Measurements from ENCODE around the gene SUSD4.

Gene SUSD4

DNA sequence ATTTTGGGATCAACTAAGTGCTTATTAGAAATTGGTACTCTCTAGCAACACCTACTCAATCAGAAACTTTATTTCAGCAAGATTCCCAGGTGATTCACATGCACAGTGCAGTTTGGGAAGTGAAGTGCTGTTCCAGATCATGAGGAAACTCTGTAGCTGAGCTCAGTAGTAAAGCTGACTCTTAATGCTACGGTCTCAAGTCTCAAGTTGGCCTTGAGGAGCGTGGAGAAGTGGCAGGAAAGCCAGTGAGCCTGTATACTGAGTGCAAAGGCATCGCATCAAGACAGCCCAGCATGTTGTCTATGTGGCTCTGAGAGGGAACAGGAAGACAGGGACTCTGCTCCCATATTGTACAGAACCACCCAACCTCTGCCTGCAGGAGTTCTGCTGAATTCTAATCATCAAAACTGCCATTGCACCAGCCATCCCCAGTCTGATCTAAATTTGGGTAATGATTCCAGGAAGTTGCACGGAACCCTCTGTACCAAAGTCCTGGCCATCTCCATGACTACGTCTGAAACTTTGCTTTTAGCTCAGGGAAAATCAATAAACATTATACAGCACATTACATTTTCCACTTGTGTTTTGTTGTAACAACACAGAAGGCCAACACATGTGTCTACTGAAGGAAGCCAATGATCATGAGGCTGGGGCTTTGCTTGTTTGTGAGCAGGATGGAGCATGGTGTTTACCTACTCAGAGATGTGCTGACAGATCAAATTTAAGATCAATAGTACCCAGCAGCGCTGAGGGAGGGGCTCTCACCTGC is 115.8 kb downstream of the SUSD4 start:
- DNase-seq: no peak

DNA sequence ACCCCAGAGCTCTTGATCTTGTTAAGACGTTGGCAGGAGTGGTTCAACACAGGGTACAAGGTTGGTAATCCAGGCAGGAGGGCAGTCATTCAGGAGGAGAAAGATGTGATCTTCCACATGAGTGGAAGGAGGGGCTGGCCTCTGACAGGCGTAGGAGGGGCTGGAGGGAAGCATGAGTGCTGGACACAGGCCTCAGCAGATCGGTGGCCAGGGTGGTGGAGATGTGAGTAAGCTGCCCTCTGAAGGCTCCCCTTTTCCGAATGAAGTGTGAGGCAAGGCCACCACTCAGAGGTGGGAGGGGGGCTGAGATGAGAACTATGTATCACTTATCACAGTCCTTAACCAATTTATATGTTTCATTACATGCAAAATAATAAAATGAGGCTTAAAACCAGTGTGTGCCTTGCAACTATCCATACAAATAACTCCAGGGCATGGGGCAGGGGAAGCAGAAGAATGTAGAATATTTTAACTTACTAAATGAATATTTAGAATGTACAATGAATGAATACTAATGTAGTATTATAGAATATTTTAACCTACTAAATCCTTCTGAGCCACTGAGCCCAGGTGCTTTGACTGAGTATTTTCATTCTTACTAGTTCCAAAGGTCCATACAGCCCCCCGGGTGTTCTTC is 117.4 kb downstream of the SUSD4 start:
- DNase-seq: no peak

DNA sequence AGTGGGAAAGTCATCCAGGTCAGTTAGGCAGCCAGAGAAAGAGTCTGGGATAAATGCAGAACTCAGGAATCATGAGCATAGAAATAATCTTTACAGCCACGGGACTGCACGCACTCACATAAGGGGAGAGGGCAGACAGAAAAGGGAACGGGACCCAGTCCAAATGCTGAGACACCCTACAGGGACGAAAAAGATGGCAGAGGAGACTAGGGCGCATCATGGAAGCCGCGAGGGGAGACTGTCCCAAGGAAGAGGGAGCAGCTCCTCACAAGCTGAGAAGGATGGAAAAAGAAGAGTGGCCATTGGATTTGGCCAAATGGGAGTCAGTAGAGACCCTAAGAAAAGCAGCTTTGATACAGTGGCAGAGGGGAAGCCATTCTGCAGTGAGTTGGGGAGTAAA is 118.0 kb downstream of the SUSD4 start:
- DNase-seq: no peak

DNA sequence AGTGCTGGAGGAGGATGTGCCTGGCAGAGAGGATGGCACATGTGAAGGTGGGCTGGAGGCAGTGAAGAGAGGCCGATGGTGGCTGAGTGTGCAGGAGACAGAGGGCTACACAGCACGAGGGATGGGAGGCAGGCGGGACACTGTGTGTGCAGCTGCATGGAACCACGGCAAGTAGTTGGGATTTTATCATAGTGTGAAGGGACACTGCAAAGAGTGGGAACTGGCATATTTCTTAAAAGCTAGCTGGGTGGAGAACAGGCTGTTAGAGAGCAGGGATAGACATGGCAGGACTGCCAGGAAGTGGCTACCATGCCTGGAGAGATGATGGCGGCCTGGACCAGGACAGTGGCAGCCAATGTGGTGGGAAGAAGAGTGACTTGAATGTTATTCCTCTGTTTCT is 118.6 kb downstream of the SUSD4 start:
- DNase-seq: no peak

DNA sequence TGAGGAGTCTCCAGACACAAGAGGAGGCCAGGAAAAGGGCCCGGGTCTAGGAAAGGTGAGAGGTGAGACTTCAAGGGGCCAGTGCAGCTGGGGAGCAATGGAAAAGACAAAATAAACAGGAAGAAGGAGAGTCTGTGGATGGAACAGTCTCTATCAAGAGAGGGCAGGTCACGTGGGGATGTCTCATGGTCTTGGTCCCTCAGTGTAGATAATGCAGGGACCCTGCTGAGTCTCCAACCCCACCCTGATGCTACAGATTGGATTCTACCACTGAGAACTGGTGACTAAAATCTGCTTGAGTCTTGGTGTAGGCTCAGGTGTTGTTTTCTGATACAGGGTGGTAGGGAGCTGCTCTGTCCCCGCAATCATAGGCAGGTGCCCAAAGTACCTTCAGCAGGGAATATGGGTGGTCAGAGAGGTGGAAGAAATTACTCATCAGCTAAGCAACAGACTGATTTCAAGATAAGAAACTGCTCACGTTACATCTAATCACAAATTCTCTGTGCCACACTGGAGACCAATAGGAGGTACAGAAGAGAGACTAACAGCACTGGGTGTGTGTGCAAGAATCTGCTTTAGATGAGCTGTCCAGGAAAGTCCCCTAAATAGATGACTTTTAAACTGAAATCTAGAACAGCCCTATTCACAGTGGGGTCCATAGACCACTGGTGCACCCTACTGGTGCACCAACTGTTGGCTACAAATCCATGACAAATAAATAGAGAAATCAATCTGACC is 119.4 kb downstream of the SUSD4 start:
- no peak for DNase-seq

DNA sequence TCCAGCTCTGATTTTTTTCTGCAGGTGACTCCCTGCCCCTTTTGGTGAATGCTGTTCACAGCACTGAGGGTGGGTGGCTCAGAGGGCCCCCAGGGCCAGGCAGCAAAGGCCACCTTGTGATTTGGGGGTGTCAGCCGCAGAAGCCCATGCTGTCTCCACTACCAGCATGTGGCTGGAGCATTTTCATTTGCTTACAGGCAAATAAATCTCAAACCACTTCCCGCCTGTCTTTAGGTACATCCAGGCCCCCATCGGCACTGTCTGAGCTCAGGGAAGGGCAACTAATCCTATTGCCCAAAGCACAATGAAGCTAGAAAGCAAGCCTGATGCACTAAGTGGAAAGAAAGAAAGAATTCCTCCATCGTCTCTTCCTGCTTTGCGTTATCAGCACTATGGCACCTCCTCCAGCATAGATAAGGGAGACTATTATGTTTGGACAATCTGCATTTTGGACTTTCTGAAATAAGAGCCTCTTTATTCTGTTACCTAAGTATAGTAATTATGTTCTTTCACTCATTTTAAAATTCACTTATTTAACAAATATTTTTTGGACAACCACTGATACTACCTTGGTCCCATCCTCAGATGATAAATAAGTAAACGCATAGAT is 120.4 kb downstream of the SUSD4 start:
- no peak for DNase-seq

DNA sequence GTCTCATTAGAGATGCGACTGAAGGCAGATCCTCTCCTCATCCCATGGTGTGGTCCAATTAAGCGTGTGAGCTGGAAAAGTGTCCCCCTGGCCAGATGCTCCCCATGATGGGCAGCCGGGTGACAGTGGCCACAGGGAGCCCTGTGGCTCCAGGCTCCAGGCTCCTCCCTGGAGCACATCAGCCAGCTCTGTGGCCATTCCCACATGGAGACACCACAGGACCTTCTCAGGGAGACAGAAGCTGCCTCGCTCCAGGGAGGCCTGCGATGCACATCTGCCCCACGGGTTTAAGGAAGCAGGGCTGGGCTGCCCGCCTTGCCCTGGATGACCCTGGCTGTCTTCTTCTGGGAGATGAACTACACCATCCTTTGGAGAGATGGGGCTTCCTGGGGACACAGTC is 121.0 kb downstream of the SUSD4 start:
- no peak for DNase-seq

DNA sequence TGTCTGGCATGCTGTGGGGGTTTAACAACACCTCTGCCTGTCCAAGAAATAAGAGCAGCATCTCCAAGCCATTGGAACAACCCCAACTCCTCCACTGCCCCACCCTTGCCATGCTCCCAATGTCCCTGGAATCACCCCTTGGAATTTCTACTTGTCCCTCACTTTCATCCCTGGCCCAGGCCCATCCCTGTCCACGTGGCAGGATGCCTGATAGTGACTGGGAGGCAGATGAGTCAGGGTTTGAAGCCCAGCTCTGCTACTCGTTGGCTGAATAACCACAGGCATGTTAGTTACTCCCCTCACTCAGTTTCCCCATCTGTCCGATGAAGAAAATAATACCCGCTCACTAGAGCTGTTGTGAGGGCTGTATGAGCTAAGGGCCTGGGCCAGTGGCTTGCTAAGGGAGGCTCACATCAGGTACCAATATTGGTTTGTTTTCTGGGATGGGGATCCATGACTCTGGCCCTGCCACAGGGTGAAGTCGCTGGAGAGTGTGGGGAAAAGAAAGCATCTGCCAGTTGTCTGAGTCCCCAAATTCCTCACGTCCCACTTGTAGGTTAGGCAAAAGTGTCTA is 121.5 kb downstream of the SUSD4 start:
- DNase-seq: no peak

DNA sequence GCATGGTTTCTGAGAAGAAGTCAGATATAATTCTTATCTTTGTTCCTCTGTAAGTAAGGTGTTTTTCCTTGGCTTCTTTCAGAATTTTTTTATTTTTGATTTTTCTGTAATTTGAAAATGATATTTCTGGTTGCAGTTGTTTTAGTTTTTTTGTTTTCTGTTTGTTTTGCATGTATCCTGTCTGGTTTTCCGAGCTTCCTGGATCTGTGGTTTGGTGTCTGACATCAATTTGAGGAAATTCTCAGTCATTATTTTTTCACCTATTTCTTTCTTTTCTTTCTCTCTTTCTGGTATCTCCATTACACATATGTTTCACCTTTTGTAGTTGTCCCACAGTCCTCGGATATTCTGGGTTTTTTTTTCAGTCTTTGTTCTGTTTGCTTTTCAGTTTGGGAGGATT is 123.9 kb downstream of the SUSD4 start:
- no peak for DNase-seq

DNA sequence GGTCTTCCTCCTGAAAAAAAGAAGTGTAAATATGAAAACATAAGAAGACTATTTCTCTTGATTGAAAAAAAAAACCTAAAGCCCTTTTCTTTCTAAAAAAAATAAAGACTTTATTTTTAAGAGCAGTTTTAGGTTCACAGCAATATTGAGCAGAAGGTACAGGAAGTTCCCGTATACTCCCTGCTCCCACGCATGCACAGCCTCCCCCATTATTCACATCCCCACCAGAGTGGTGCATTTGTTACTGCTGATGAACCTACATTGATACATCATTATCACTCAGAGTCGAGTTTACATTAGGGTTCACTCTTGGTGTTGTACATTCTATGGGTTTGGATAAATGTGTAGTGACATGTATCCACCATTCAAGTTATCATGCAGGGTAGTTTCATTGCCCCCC is 128.9 kb downstream of the SUSD4 start:
- DNase-seq: no peak

DNA sequence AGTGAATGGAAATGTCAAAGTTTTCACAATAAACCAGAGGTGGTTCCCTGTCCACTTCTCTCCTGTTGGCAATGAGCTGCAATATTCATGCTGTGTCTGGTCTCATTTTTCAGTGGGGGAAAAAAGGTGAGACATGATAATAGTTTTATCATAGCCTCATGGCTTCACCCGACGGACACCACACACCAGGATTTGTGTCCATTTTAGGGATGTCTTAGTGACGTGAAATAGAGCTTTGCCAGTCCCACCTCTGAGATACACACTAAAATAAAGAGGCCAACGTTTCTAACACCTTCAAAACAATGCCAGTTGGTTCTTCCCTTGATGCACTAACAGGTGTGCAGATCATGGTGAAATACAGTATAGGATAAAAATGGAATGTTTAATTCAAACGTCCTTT is 129.4 kb downstream of the SUSD4 start:
- no peak for DNase-seq

DNA sequence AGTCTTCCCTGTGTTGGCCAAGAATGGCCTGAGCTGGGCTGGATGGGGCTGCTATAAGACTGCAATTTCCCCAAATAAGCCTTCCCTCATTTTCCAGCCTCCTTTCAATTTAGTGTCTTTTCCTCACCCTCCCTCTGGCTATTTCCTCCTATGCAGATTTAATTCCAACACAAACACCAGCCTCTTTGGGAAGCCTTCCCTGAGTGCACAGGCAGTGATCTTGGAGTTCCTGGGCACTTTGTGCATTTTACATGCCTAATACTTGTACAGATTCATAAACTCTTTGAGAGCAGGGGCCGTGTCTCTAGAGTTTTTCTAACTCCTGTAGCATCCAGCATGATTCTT is 129.8 kb downstream of the SUSD4 start:
- no peak for DNase-seq

DNA sequence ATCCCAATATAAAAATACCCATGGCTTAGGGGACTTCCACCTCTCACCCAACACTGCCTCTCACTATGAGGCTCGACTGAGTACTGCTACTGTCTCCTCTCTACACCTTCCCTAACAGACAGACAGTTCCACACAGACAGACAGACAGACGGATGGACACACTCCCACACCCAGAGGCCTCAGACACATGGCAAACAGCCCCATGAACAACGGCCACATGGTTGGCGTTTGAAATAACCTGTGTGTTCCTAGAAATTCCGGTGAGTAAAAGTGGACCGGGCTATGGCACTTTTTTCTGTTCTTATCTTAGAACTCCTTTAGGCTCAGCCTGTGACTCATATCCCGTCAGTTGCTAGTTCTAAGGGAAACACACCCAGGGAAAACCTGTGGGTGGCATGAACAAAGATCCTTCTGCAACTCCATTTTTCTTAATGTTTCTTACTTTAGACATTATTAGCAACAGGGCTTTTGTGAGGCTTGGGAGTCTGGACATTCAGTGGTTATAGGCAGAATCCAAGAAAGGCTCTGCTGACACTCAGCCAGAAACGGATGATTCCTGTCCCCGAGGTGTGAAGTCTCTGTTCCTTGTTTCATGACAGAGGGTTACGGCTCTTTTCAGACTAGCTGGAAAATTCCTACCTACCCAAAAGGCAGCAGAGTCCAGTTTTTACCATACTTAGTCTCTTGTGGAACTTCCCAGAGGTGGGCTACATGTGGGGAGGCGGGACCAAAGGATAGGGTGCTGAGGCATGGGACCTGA is 130.4 kb downstream of the SUSD4 start:
- no peak for DNase-seq

DNA sequence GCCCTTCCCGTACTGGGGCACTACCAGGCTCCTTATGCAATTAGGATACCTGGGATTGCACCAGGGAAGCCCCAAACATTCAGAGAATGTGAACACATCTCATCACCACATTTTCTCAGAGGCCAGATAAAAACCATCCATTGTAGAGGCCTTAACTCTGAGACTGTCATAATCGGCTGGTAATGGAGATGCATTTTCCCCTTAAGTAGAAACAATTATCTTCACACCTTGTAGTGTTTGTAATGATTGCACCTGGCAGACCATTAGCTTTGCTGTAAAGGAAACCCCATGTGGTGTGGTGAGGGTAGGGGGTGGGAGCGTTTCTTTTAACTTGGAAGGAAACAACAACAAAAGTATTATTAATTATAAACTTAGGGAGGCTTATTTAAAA is 131.0 kb downstream of the SUSD4 start:
- no peak for DNase-seq

DNA sequence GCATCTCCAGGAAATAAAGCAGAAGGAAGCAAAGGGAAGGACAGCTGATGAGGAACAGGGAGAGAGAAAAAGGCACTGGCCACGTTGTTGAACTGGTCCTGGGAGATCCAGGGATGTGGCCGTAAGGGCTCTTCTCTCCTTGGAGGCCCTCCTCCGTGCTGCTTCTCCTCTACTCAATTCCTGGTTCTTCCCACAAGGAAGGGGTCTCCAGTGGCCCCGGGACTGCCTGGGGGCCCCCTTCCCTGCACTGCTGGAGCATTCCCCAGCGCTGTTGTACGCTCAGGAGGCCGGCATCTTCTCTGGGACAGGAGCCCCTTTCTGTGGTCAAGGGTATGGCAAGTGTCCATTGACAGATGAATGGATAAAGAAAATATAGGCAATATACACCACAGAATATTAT is 132.4 kb downstream of the SUSD4 start:
- no peak for DNase-seq

DNA sequence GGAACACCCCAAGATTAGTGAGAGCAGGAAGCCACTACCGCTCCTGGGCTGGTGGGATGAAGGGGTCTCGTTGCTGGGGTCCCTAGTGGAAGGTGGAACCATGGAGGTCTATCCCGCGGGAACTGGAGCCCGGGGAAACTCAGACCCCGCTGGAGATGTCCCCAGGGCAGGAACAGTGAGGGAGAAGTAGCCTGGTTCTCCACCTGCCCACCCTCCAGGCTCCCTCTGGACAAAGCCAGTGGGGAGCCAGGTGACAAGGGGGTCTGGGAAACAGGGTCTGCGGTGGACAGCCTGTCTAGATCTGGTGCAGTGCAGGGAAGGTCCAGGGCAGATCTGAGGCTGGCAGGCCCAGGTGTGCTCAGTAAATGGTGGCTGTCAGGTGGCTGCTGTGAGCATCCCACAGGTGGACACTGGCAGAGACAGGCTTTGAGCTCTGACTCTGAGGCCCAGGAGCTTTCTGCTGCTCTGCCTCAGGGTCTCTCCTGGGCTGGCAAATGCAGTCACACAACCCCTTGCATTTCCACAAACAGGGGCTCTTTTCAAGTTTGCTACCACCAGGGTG is 132.9 kb downstream of the SUSD4 start:
- DNase-seq: no peak

DNA sequence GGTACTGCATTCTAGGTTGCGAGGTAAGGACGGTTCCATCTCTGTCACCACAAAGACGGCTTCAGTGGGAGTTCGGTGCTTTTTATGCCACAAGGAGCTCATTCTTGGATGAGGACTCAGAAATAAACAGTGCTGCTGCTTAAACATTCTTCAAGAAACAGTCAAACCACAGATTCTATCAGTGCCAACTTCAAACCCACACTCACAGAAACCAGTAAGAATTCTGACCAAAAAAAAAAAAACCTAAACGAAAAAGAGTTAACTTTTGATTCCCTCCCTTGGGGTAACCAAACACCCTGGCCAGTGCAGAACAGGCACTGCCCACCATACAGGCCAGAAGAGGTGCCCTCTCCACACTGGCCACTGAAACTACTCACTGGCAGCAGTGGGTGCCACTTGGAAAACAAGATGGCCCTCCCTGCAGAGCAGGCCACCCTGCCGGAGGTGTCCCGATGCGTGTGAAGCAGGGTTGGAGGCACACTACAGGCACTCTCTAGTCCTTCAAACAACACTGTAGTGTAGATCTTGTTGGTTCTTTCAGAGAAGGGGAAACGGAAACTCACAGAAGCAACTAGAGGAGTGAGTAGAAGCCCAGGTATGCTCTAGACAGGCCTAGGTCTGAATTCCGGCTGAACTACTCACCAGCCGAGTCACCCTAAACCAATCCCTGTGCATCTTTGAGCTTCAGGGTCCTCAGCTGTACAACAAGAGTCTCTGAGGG is 133.7 kb downstream of the SUSD4 start:
- DNase-seq: no peak

DNA sequence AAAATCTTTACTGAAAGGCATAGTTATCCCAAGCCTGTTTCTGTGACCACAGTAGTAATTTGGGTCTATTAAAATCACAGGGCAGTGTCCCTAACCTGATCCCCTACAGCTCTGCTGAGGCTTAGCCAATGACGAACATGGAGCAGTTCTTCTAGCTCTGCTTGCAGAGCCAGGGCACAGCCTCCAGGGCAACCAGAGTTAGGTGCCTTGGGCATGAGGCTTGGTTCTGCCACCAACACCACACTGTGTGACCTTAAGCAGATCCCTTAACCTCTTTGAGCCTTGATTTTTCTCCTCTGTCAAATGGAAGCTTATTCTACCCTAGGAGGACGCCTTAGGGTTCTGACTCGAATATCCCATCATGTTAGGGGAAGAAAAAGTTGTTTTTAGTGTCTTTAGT is 134.2 kb downstream of the SUSD4 start:
- DNase-seq: no peak

DNA sequence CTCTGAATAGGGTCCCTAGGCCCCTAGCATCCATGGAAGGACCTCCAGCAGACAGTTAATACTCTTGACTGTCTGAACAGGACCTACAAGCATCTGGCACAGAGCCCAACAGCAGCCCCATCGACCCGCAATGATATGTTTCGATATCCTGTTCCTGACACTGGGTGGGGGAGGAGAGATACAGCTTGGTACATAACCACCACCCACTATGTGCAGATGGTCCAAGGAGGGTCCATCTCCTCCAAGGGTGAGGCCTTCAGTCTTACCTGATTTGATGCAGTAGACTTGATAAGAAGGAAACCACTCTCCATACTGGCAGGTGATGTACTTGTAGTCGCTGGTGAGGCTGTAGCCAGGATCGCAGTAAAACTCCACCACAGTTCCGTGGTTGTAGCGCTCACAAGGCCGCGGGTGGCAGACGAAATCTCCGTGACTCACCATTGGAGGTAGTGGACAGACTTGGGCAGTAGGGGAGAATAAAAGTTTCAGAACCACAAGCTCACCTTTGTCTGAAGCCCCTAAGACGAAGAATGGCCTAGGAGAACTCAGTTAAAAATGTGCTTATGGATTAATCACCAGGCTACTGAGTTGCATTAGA is 134.9 kb downstream of the SUSD4 start:
- no peak for DNase-seq

DNA sequence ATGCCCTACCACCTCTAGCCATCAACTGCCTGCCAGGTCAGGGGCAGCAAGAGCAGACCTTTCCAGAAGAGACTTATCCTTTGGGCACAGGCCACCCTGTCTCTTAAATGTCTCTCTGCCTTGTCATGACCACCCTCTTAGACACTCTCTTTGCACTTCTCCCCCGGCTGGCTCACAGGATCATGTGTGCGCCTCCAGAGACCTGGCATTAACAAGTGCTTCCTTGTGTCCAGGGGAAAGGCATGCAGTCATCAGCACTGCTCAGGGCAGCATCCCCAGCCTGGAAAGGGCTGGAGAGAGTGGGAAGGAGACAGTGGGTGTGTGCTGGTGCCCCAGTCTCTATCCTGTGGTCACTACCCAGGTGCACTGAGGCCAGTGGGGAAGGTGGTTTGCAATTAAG is 135.8 kb downstream of the SUSD4 start:
- DNase-seq: no peak

DNA sequence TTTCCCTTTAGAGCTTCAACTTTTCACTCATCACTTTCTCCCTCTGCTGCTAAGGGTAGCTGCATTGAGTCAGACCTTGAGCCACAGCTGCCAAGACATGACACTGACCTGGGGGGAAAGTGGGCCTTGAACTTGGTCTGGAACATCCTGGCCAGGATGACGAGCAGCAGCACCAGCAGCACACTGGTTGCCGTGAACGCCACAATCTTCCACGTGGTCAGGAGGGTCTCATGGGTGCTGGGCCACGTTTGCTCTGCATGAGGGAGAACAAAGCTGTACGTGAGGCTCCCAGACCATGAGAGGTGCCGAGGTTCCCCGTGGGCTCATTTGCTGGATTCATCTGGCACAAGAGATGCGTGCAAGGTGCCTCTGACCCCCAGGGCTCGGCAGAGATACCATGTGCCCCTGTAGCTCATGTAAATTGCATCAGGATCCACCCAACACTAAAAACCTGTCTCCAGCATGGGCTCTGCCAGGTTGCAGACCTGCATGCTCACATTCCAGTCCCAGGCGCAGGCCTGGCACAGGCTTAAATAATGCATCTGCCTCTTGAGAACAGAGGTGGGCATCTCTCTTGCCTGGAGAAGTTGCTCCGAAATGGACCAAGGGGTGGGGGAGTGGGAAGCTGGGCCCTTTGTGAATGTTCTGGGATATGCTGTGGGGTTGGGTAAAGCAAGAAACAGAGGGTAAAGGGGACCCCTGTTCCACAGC is 136.3 kb downstream of the SUSD4 start:
- no peak for DNase-seq

Data from NCI-H2029 (cell line).